Measurements from ENCODE around the gene PRMT2.

DNA sequence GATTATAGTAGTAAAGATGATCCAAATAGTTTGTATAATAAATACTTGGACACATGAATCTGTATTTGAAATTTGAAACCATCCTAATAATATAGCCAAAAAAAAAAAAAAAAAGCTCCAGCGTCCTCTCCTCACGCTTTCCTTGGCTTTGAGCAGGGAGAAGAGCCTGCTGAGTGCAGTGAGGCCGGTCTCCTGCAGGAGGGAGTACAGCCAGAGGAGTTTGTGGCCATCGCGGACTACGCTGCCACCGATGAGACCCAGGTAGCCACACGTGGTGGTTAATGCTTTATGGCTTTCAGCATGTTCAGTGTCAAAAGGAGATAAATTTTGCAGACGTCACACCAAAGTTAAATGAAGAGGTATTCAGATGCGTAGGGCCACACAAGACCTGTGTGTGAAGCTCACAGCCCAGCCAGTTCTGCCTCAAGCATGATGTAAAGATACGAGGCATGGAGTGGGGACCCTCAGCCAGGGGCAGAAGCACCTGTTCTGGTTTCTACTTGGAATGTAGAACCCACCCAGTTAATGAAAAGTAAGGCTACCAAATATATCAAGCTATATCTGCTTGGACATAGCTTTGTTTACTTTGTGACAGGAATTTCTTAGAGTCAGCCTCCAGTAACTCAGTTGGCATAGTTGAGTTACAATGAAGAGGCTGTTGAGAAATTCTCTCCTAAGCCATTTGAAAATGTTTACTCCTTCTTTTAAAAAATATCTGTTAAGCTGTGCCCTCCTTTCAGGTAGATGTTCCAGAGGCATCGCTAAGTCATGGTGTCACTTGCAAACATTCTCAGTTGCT lies 8.1 kb downstream of the PRMT2 start:
- TF ChIP-seq ZNF274 (IDR thresholded peaks at IDR 0.05; ENCODE audit: low read depth, low read length) (no peak), YY1 (IDR thresholded peaks at IDR 0.05; ENCODE audit: insufficient read depth, insufficient read length) (no peak)
